PC-3 (cell line): ENCODE data around the gene TBC1D8.

Experiments
- CTCF ChIP-seq: fragments of 300-600 bp; sonication (generic); conservative IDR thresholded peaks from 2 replicates; pipeline ENCODE4 v1.5.1; 2017; ENCODE audit warnings: antibody characterized with exemption, low read depth, mild to moderate bottlenecking, low read length
- EZH2 ChIP-seq: fragments of 300-600 bp; sonication (generic); IDR thresholded peaks from one replicate; pipeline ENCODE4 v1.6.1; 2017; ENCODE audit warnings: antibody characterized with exemption, mild to moderate bottlenecking, low read length; ENCODE audit not compliant: unreplicated experiment

- TF ChIP-seq EZH2 (no peak), CTCF (no peak)
Measured at GRCh38 chr2:101133492-101134100, 17.6 kb downstream of the TBC1D8 start.
